K562 (cell line): ENCODE results near the gene BCAS1. TPM values are rescaled to one million over a fixed set of nuclear protein-coding genes. Genes with fewer than 3 reads are reported as not detected.

Experiments
- ATAC-seq: fragments of 200-7000 bp; cut with Tn5 transposase; 3 replicates; pipeline ENCODE4 v1.9.1; 2020; ENCODE audit warnings: moderate library complexity
- BruUV-seq: library from RNA; stranded (reverse); fragments of 400-500 nt; replicated peaks from 2 replicates; lab custom pipeline; 2021; lab: Mats Ljungman, UMichigan
- CTCF ChIA-PET: fragments of 300-600 bp; formaldehyde crosslinking; extraction: SDS; loops from one replicate; lab custom pipeline; 2021; ENCODE audit warnings: low intra/inter-chr PET ratio; lab: Yijun Ruan, JAX
- POLR2A ChIA-PET: fragments of 300-600, 350-650 bp; sonication (Branson Sonifier 250); formaldehyde crosslinking; extraction: SDS; loops from one replicate; lab custom pipeline; 2021; ENCODE audit warnings: antibody characterized with exemption, inconsistent platforms; lab: Yijun Ruan, JAX
- DNase-seq, 4 experiments: peaks; one replicate each; pipeline versions ENCODE4 v3.0.0 to v3.0.0-alpha.2; 2011 to 2018; ENCODE audit warnings: low spot score in 3 of 4, mixed read lengths in 3 of 4; ENCODE audit errors: extremely low read depth in 1 of 4
- FAIRE-seq: peaks from 2 replicates; lab custom pipeline; 2011; peaks lifted over from hg19 to GRCh38; lab: Jason Lieb, UNC
- H2AFZ ChIP-seq: 2 replicates; pipeline ENCODE4 v1.6.0; 2011; ENCODE audit warnings: low read depth, low read length, control low read depth, inconsistent platforms
- H3K27ac ChIP-seq: fragments of 200-600 bp; 3 replicates; pipeline ENCODE4 v1.8.0; 2011; ENCODE audit warnings: low read depth, mild to moderate bottlenecking, control low read depth, inconsistent platforms, low read length, moderate library complexity, mixed read lengths; ENCODE audit errors: extremely low read depth
- H3K27me3 ChIP-seq, 2 experiments: fragments of 300-600 bp in 1 of 2; 2 replicates in 1 of 2; 3 replicates in 1 of 2; pipeline versions ENCODE4 v1.6.0 to v1.8.0; 2011; ENCODE audit warnings: inconsistent platforms in 2 of 2, low read length in 2 of 2, mild to moderate bottlenecking in 1 of 2, mixed read lengths in 1 of 2, moderate library complexity in 1 of 2; ENCODE audit not compliant: control insufficient read depth in 2 of 2, insufficient read depth in 2 of 2
- H3K36me3 ChIP-seq: fragments of 300-600 bp; 3 replicates; pipeline ENCODE4 v1.8.0; 2011; ENCODE audit warnings: mild to moderate bottlenecking, low read length, inconsistent platforms; ENCODE audit not compliant: control insufficient read depth, insufficient read depth
- H3K4me1 ChIP-seq, 2 experiments: fragments of 200-600 bp in 1 of 2; replicated peaks in 1 of 2; 2 replicates in 1 of 2; 3 replicates in 1 of 2; pipeline versions ENCODE4 v1.5.1 to v1.8.0; 2011; ENCODE audit warnings: inconsistent platforms in 2 of 2, low read length in 2 of 2, mild to moderate bottlenecking in 1 of 2, mixed read lengths in 1 of 2, moderate library complexity in 1 of 2; ENCODE audit not compliant: control insufficient read depth in 2 of 2, insufficient read depth in 2 of 2
- H3K4me2 ChIP-seq: 2 replicates; pipeline ENCODE4 v1.6.1; 2011; ENCODE audit warnings: low read length, control low read depth, inconsistent platforms, mixed read lengths; ENCODE audit not compliant: insufficient read depth
- H3K4me3 ChIP-seq: fragments of 200-600 bp; sonication (generic), shearing (Covaris generic); 2 replicates; pipeline ENCODE4 v1.5.1; 2016; ENCODE audit warnings: control low read depth, inconsistent platforms
- H3K79me2 ChIP-seq: fragments of 200-600 bp; 3 replicates; pipeline ENCODE4 v1.8.0; 2011; ENCODE audit warnings: low read length, inconsistent platforms; ENCODE audit not compliant: control insufficient read depth, insufficient read depth
- H3K9ac ChIP-seq, 2 experiments: 2 replicates each; pipeline versions ENCODE4 v1.6.0 to v1.6.1; 2011; ENCODE audit warnings: low read depth in 2 of 2, low read length in 2 of 2, control low read depth in 1 of 2, inconsistent platforms in 1 of 2, mild to moderate bottlenecking in 1 of 2, mixed read lengths in 1 of 2; ENCODE audit not compliant: insufficient read depth in 1 of 2
- H3K9me1 ChIP-seq: one replicate; pipeline ENCODE4 v1.6.0; 2011; ENCODE audit warnings: inconsistent platforms, mild to moderate bottlenecking, low read length, moderate library complexity; ENCODE audit not compliant: control insufficient read depth, insufficient read depth
- H3K9me3 ChIP-seq: replicated peaks from 2 replicates; pipeline ENCODE4 v1.5.1; 2011; ENCODE audit warnings: low read depth, low read length, inconsistent platforms; ENCODE audit not compliant: control insufficient read depth, insufficient read depth
- H4K20me1 ChIP-seq: replicated peaks from 2 replicates; pipeline ENCODE4 v1.6.1; 2011; ENCODE audit warnings: low read length, inconsistent platforms, mixed read lengths; ENCODE audit not compliant: control insufficient read depth, insufficient read depth
- RUNX1 ChIP-seq: sonication (generic); IDR thresholded peaks from 2 replicates; pipeline ENCODE4 v1.6.1; 2016; ENCODE audit warnings: antibody characterized with exemption, low read depth
- WGBS: fragments of 100-300 bp; shearing (Covaris generic); methylation state at CpG from one replicate; pipeline ENCODE4 v1.1.6; 2016; ENCODE audit warnings: low coverage, mixed read lengths; ENCODE audit not compliant: insufficient coverage; ENCODE audit errors: missing lambda C conversion rate; 5-methylcytosine and 5-hydroxymethylcytosine counted together
- in situ Hi-C: fragments of 300-500 bp; cut with MboI; formaldehyde crosslinking; loops from 4 replicates; pipeline ENCODE4 v1.15.0; 2018; ENCODE audit warnings: inconsistent platforms, mixed read lengths
- intact Hi-C: fragments of 100-400 bp; cut with micrococcal nuclease; formaldehyde crosslinking; loops from 2 replicates; pipeline ENCODE4 v1.14.2; 2022
- polyA plus RNA-seq, 8 experiments: library from polyadenylated mRNA; depleted of rRNA in 4 of 8; stranded (reverse) in 5 of 8; unstranded in 3 of 8; fragments of >200 nt; fragmentation: Nextera tagmentation in 2 of 8; fragmentation: Illumina TruSeq in 1 of 8; extraction: Ambion mirVana in 2 of 8; extraction: Trizol in 1 of 8; gene quantifications; 2 replicates each; pipeline versions ENCODE4 v1.2.1 to v1.2.3, GENCODE V29; 2011 to 2014; ENCODE audit warnings: inconsistent platforms in 1 of 8, missing spikeins in 1 of 8
- total RNA-seq, 7 experiments: library from RNA; depleted of rRNA in 6 of 7; stranded (reverse); fragments of >200 nt in 6 of 7; fragmentation: Illumina TruSeq in 2 of 7; extraction: Trizol in 2 of 7; gene quantifications; 2 replicates each; pipeline versions ENCODE4 v1.2.1 to v1.2.3, GENCODE V29; 2011 to 2021; ENCODE audit warnings: low replicate concordance in 1 of 7
- TF ChIP-seq, protein P1 (sequence below), 3 experiments: fragments of 200-800 bp in 1 of 3; fragments of 250-450 bp in 1 of 3; fragments of 450-650 bp in 1 of 3; sonication (Bioruptor Pico) in 1 of 3; sonication (Bioruptor generic) in 1 of 3; formaldehyde crosslinking in 1 of 3; IDR thresholded peaks; 2 replicates each; pipeline versions ENCODE4 v1.6.1 to v1.8.0; 2016 to 2022; ENCODE audit warnings: mild to moderate bottlenecking in 2 of 3, missing genetic modification characterization in 2 of 3, missing compliant biosample characterization in 1 of 3, moderate library complexity in 1 of 3

The BCAS1 gene
- total and polyA plus RNA-seq, 9 of the 15 experiments (the other 6 are each of a cell fraction or from before 2014, with no cell fraction given), result 0.18 to 2.3 (median 0.93) TPM

DNA sequence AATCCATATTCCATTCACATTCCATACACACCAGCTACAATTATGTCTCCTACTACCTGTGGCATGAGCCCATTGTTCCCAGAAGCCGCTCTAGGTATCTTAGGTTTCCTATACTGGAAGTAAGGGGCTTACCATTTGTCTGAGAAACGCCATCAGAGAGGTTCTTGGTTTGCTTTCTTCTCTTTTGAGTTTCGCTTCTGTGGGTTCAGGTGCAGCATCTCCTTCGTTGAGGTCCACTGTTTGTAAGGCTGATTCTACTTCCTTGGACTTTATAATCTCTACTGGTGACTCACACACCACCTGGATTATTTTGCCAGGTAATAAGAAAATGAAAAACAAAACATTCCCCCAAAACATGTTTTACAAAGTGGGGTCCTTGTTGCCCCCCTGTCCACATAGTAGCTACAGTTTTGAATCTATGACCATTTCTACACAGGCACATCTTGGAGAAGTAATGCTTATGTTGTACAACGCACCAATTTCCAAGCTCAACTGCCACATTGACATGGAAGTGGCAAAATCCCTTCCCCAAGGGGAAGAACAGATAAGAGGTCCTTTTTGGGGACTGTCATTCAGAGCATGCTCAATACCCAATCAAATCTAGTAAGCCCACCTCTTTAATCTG, 103.5 kb downstream of the BCAS1 start:
- no peak for ATAC-seq
- Histone ChIP-seq H3K79me2 (no peaks in the 10 kb centered on the region), H3K9me3 (no peaks in the 10 kb centered on the region), H3K27ac (no peak overlapping the region), H3K27me3 (peaks cover 4 to 14% of the 10 kb centered on the region in 2 experiments; a peak in 4 of 5 replicates), H3K9me1 (no peaks in the 10 kb centered on the region), H3K4me3 (no peak overlapping the region), H3K4me2 (no peak overlapping the region), H2AFZ (no peak overlapping the region), H3K4me1 (no peaks in the 10 kb centered on the region), H4K20me1 (no peaks in the 10 kb centered on the region), H3K9ac (no peak overlapping the region), H3K36me3 (no peaks in the 10 kb centered on the region)
- POLR2A ChIA-PET, result interaction anchor here (0.8 to 1.8 kb wide), 2 partner anchors 8 to 12 kb away, joined by 3 to 7 read pairs; no protein-coding TSS in a partner anchor
- CTCF ChIA-PET, result no interaction called here
- TF ChIP-seq, protein P1, sequence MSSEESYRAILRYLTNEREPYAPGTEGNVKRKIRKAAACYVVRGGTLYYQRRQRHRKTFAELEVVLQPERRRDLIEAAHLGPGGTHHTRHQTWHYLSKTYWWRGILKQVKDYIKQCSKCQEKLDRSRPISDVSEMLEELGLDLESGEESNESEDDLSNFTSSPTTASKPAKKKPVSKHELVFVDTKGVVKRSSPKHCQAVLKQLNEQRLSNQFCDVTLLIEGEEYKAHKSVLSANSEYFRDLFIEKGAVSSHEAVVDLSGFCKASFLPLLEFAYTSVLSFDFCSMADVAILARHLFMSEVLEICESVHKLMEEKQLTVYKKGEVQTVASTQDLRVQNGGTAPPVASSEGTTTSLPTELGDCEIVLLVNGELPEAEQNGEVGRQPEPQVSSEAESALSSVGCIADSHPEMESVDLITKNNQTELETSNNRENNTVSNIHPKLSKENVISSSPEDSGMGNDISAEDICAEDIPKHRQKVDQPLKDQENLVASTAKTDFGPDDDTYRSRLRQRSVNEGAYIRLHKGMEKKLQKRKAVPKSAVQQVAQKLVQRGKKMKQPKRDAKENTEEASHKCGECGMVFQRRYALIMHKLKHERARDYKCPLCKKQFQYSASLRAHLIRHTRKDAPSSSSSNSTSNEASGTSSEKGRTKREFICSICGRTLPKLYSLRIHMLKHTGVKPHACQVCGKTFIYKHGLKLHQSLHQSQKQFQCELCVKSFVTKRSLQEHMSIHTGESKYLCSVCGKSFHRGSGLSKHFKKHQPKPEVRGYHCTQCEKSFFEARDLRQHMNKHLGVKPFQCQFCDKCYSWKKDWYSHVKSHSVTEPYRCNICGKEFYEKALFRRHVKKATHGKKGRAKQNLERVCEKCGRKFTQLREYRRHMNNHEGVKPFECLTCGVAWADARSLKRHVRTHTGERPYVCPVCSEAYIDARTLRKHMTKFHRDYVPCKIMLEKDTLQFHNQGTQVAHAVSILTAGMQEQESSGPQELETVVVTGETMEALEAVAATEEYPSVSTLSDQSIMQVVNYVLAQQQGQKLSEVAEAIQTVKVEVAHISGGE (CRISPR knock-in tag; IDR thresholded peaks at IDR 0.05), result peak in 1 of 3 experiments; percentile 69; a peak in 2 of 6 replicates
- no peak for TF ChIP-seq RUNX1
- DNase-seq, result no peak
- no peak for FAIRE-seq
- intact Hi-C loops (loop anchor here (10.0 kb wide), 1 partner anchor 228 kb away; no protein-coding TSS in a partner anchor), in situ Hi-C loops (loop anchor here (25.0 kb wide), 1 partner anchor 670 kb away; no protein-coding TSS in a partner anchor)
- 5% methylated on average over 5 of the region's 5 CpGs for WGBS
- BruUV-seq, result no TSS peak
